HepG2 (cell line): ENCODE results near the gene MBD3L3. TPM values are rescaled to one million over a fixed set of nuclear protein-coding genes. Genes with fewer than 3 reads are reported as not detected.
A peak's percentile ranks its signal among the peaks of the same experiment; 100 is the strongest.

Experiments
- NFKBIZ ChIP-seq: IDR thresholded peaks from 2 replicates; pipeline ENCODE4 v1.6.1; 2018; ENCODE audit warnings: missing genetic modification reagents, missing compliant biosample characterization
- RBAK ChIP-seq: sonication (generic); formaldehyde crosslinking; IDR thresholded peaks from 2 replicates; pipeline ENCODE4 v1.5.1; 2020; ENCODE audit warnings: mild to moderate bottlenecking, missing genetic modification reagents
- TAF1 ChIP-seq: sonication (generic); formaldehyde crosslinking; IDR thresholded peaks from 2 replicates; pipeline ENCODE4 v1.4.0; 2020; ENCODE audit warnings: missing genetic modification reagents
- YY1 ChIP-seq: IDR thresholded peaks from 2 replicates; pipeline ENCODE4 v1.6.1; 2011; ENCODE audit warnings: low read length, low read depth, moderate library complexity, mild to moderate bottlenecking; ENCODE audit not compliant: insufficient read depth, insufficient replicate concordance
- ZNF530 ChIP-seq: sonication (generic); formaldehyde crosslinking; IDR thresholded peaks from 2 replicates; pipeline ENCODE4 v1.5.0; 2020; ENCODE audit warnings: low read depth, mild to moderate bottlenecking, missing genetic modification reagents
- ZNF652 ChIP-seq: IDR thresholded peaks from 2 replicates; pipeline ENCODE4 v1.6.1; 2016; ENCODE audit warnings: low read depth, borderline replicate concordance
- ZNF709 ChIP-seq: sonication (generic); formaldehyde crosslinking; IDR thresholded peaks from 2 replicates; pipeline ENCODE4 v1.5.0; 2020; ENCODE audit warnings: mild to moderate bottlenecking, missing genetic modification reagents
- ZNF780A ChIP-seq: sonication (generic); formaldehyde crosslinking; IDR thresholded peaks from 2 replicates; pipeline ENCODE4 v1.8.0; 2022; ENCODE audit warnings: mild to moderate bottlenecking, missing genetic modification reagents, moderate library complexity
- ZSCAN12 ChIP-seq: sonication (generic); formaldehyde crosslinking; IDR thresholded peaks from 2 replicates; pipeline ENCODE4 v1.9.0; 2021; ENCODE audit warnings: mild to moderate bottlenecking, missing genetic modification reagents
- polyA plus RNA-seq, 8 experiments: library from polyadenylated mRNA; depleted of rRNA in 3 of 8; stranded (reverse) in 7 of 8; unstranded in 1 of 8; fragments of >200 nt; fragmentation: Illumina TruSeq in 4 of 8; extraction: Trizol in 4 of 8; gene quantifications; 2 replicates each; pipeline versions ENCODE4 v1.2.1 to v1.2.3, GENCODE V29; 2011 to 2016; ENCODE audit warnings: low read depth in 4 of 8, missing spikeins in 1 of 8, mixed read lengths in 1 of 8; ENCODE audit not compliant: insufficient read depth in 1 of 8
- total RNA-seq, 5 experiments: library from RNA; depleted of rRNA; stranded (reverse); fragments of >200 nt; fragmentation: Illumina TruSeq; extraction: Trizol; gene quantifications; 2 replicates each; pipeline ENCODE4 v1.2.3, GENCODE V29; 2016; ENCODE audit warnings: low read depth in 1 of 5
- TF ChIP-seq, protein P1 (sequence below): sonication (generic); formaldehyde crosslinking; IDR thresholded peaks from 2 replicates; pipeline ENCODE4 v1.4.0; 2020; ENCODE audit warnings: mild to moderate bottlenecking, low read depth, missing genetic modification reagents
- TF ChIP-seq, protein P2 (sequence below): sonication (generic); formaldehyde crosslinking; IDR thresholded peaks from 2 replicates; pipeline ENCODE4 v1.5.0; 2020; ENCODE audit warnings: mild to moderate bottlenecking, missing genetic modification reagents, moderate library complexity
- TF ChIP-seq, protein P3 (sequence below): sonication (generic); formaldehyde crosslinking; IDR thresholded peaks from 2 replicates; pipeline ENCODE4 v1.4.0; 2020; ENCODE audit warnings: missing genetic modification reagents
- TF ChIP-seq, protein P4 (sequence below): sonication (generic); formaldehyde crosslinking; IDR thresholded peaks from 2 replicates; pipeline ENCODE4 v1.4.0; 2020; ENCODE audit warnings: missing genetic modification reagents
- TF ChIP-seq, protein P5 (sequence below): sonication (generic); formaldehyde crosslinking; IDR thresholded peaks from 2 replicates; pipeline ENCODE4 v1.5.0; 2020; ENCODE audit warnings: mild to moderate bottlenecking, missing genetic modification reagents, borderline replicate concordance
- TF ChIP-seq, protein P6 (sequence below): sonication (generic); formaldehyde crosslinking; IDR thresholded peaks from 2 replicates; pipeline ENCODE4 v1.9.0; 2021; ENCODE audit warnings: missing genetic modification reagents, mild to moderate bottlenecking, borderline replicate concordance

MBD3L3 gene
- total and polyA plus RNA-seq, 2 of the 13 experiments (the other 11 are each of a cell fraction or from before 2014, with no cell fraction given): not detected

DNA sequence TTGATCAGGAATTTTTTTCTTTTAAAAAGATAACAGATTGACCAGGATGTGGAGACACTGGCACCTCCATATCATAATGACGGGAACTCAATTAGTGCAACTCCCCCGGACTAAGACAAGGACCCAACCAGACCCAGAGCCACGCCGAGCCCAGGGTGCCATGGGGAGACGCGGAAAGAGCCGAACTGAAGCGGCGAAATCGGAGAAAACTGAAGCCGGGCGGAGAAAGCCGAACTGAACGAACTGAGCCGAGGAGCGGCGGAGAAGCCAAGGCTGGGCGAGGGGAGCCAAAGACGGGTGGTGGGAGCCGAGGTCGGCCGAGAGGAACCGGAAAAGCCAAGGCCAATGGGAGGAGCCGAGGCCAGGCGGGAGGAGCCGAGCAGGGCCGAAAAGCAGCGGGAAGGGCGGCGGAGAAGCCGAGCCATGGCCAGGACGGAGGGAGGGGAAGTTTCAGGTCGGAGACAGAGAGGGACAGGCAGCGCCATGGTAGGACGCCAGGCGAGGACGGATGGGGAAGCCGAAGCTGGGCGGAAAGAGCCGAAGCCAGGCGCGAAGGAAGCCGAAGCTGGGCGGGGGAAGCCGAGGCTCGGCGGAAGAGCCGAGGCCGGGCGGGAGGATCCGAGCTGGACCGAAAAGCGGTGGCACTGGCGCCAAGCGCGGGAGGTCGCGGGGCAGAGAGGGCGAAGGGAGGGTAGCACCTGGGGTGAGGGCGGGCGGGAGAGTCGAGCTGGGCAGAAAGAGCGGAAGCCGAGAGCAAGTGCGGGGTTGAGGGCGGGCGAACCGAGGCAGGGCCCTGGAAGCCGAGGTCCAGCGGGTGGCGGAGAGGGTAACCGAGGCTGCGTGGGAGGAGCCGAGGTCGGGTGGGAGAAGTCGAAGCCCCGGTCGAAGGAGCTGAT is 40.5 kb upstream of the MBD3L3 start (continued):
- TF ChIP-seq, protein P1, sequence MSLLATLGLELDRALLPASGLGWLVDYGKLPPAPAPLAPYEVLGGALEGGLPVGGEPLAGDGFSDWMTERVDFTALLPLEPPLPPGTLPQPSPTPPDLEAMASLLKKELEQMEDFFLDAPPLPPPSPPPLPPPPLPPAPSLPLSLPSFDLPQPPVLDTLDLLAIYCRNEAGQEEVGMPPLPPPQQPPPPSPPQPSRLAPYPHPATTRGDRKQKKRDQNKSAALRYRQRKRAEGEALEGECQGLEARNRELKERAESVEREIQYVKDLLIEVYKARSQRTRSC (CRISPR knock-in tag): no peak
- TF ChIP-seq NFKBIZ (CRISPR knock-in tag) (no peak), ZNF530 (CRISPR knock-in tag) (no peak), ZNF780A (CRISPR knock-in tag) (0 out of 2 replicates have a peak, but pooled peaks have one; percentile 54), TAF1 (peak; percentile 72), ZNF709 (CRISPR knock-in tag) (no peak), RBAK (CRISPR knock-in tag) (no peak), YY1 (peak; percentile 82), ZSCAN12 (CRISPR knock-in tag) (no peak), ZNF652 (CRISPR knock-in tag) (no peak)
- TF ChIP-seq, protein P2, sequence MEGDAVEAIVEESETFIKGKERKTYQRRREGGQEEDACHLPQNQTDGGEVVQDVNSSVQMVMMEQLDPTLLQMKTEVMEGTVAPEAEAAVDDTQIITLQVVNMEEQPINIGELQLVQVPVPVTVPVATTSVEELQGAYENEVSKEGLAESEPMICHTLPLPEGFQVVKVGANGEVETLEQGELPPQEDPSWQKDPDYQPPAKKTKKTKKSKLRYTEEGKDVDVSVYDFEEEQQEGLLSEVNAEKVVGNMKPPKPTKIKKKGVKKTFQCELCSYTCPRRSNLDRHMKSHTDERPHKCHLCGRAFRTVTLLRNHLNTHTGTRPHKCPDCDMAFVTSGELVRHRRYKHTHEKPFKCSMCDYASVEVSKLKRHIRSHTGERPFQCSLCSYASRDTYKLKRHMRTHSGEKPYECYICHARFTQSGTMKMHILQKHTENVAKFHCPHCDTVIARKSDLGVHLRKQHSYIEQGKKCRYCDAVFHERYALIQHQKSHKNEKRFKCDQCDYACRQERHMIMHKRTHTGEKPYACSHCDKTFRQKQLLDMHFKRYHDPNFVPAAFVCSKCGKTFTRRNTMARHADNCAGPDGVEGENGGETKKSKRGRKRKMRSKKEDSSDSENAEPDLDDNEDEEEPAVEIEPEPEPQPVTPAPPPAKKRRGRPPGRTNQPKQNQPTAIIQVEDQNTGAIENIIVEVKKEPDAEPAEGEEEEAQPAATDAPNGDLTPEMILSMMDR (CRISPR knock-in tag): peak; percentile 27; the same call in 1 of the 2 replicates
- TF ChIP-seq, protein P3, sequence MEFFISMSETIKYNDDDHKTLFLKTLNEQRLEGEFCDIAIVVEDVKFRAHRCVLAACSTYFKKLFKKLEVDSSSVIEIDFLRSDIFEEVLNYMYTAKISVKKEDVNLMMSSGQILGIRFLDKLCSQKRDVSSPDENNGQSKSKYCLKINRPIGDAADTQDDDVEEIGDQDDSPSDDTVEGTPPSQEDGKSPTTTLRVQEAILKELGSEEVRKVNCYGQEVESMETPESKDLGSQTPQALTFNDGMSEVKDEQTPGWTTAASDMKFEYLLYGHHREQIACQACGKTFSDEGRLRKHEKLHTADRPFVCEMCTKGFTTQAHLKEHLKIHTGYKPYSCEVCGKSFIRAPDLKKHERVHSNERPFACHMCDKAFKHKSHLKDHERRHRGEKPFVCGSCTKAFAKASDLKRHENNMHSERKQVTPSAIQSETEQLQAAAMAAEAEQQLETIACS (CRISPR knock-in tag): no peak
- TF ChIP-seq, protein P4, sequence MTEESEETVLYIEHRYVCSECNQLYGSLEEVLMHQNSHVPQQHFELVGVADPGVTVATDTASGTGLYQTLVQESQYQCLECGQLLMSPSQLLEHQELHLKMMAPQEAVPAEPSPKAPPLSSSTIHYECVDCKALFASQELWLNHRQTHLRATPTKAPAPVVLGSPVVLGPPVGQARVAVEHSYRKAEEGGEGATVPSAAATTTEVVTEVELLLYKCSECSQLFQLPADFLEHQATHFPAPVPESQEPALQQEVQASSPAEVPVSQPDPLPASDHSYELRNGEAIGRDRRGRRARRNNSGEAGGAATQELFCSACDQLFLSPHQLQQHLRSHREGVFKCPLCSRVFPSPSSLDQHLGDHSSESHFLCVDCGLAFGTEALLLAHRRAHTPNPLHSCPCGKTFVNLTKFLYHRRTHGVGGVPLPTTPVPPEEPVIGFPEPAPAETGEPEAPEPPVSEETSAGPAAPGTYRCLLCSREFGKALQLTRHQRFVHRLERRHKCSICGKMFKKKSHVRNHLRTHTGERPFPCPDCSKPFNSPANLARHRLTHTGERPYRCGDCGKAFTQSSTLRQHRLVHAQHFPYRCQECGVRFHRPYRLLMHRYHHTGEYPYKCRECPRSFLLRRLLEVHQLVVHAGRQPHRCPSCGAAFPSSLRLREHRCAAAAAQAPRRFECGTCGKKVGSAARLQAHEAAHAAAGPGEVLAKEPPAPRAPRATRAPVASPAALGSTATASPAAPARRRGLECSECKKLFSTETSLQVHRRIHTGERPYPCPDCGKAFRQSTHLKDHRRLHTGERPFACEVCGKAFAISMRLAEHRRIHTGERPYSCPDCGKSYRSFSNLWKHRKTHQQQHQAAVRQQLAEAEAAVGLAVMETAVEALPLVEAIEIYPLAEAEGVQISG (CRISPR knock-in tag): 0 out of 2 replicates have a peak, but pooled peaks have one; percentile 41
- TF ChIP-seq, protein P5, sequence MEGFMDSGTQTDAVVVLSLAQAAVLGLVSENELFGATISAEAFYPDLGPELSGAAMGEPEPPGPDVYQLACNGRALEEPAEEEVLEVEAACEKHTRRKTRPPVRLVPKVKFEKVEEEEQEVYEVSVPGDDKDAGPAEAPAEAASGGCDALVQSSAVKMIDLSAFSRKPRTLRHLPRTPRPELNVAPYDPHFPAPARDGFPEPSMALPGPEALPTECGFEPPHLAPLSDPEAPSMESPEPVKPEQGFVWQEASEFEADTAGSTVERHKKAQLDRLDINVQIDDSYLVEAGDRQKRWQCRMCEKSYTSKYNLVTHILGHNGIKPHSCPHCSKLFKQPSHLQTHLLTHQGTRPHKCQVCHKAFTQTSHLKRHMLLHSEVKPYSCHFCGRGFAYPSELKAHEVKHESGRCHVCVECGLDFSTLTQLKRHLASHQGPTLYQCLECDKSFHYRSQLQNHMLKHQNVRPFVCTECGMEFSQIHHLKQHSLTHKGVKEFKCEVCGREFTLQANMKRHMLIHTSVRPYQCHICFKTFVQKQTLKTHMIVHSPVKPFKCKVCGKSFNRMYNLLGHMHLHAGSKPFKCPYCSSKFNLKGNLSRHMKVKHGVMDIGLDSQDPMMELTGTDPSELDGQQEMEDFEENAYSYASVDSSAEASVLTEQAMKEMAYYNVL (CRISPR knock-in tag): 0 out of 2 replicates have a peak, but pooled peaks have one; percentile 64
- TF ChIP-seq, protein P6, sequence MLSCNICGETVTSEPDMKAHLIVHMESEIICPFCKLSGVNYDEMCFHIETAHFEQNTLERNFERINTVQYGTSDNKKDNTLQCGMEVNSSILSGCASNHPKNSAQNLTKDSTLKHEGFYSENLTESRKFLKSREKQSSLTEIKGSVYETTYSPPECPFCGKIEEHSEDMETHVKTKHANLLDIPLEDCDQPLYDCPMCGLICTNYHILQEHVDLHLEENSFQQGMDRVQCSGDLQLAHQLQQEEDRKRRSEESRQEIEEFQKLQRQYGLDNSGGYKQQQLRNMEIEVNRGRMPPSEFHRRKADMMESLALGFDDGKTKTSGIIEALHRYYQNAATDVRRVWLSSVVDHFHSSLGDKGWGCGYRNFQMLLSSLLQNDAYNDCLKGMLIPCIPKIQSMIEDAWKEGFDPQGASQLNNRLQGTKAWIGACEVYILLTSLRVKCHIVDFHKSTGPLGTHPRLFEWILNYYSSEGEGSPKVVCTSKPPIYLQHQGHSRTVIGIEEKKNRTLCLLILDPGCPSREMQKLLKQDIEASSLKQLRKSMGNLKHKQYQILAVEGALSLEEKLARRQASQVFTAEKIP: no peak
